Measurements from ENCODE around the gene SSR1. TPM values are rescaled to one million over a fixed set of nuclear protein-coding genes. Genes with fewer than 3 reads are reported as not detected.

The SSR1 gene
- total and polyA plus RNA-seq, 9 of the 15 experiments (the other 6 are each of a cell fraction or from before 2014, with no cell fraction given) = 87.7 to 220 (median 144) TPM

- DNase-seq (ENCODE audit: extremely low read depth in 1 of 4, low spot score in 3 of 4) = peak; percentile 66 to 81 (median 72)
- peak overlapping the region; percentile 39 for H3K4me2 ChIP-seq (ENCODE audit: insufficient read depth, low read length)
- peaks cover 2% of the 10 kb centered on the region for H3K9me1 ChIP-seq (ENCODE audit: control insufficient read depth, insufficient read depth, low read length)
- peak; percentile 75 for ATAC-seq
- peaks cover 74% of the 10 kb centered on the region for H3K79me2 ChIP-seq (ENCODE audit: control insufficient read depth, insufficient read depth, low read length)
- no TSS peak for BruUV-seq (replicated peaks)
- H3K36me3 ChIP-seq (ENCODE audit: control insufficient read depth, insufficient read depth, low read length) = peaks cover 85% of the 10 kb centered on the region
- H4K20me1 ChIP-seq (replicated peaks; ENCODE audit: control insufficient read depth, insufficient read depth, low read length) = 0 out of 2 replicates have a peak, but pooled peaks cover 5% of the 10 kb centered on the region
- ChIA-PET CTCF (ENCODE audit: low intra/inter-chr PET ratio) (interaction anchor here (0.7 kb wide), 1 partner anchor 539 kb away, joined by 3 read pairs; no protein-coding TSS in a partner anchor), POLR2A (interaction anchor here (0.9 to 1.5 kb wide), 4 partner anchors 10 to 560 kb away, joined by 3 to 6 read pairs (median 4); no protein-coding TSS in a partner anchor)
- H3K27me3 ChIP-seq (ENCODE audit: control insufficient read depth in 2 of 2, insufficient read depth in 2 of 2, low read length in 2 of 2) = no peaks in the 10 kb centered on the region
- in situ Hi-C loops (cut with MboI) = loop anchor here (25.0 kb wide), 1 partner anchor 549 kb away; no protein-coding TSS in a partner anchor
- FAIRE-seq = peak; percentile 86
- H3K9me3 ChIP-seq (replicated peaks; ENCODE audit: control insufficient read depth, insufficient read depth, low read depth, low read length) = no peaks in the 10 kb centered on the region
- no peak overlapping the region for H3K4me3 ChIP-seq
- WGBS (ENCODE audit: insufficient coverage, low coverage, missing lambda C conversion rate) = 27% methylated on average over 6 of the region's 8 CpGs
- peaks cover 24 to 25% of the 10 kb centered on the region in 2 experiments for H3K4me1 ChIP-seq (replicated peaks in 1 of 2; ENCODE audit: control insufficient read depth in 2 of 2, insufficient read depth in 2 of 2, low read length in 2 of 2)
- intact Hi-C loops (cut with micrococcal nuclease) = loop anchor here (5.0 to 10.0 kb wide), 2 partner anchors 129 to 222 kb away; partner anchors contain the start of gene RREB1
- H3K9ac ChIP-seq (ENCODE audit: insufficient read depth in 1 of 2, low read depth in 2 of 2, low read length in 2 of 2) = peak overlapping the region; percentile 40 to 78; a peak in 3 of 4 replicates
- H2AFZ ChIP-seq (ENCODE audit: low read depth, low read length) = no peak overlapping the region
- peak overlapping the region; percentile 46 for H3K27ac ChIP-seq (ENCODE audit: extremely low read depth, low read depth, low read length)
- no peak for TF ChIP-seq NR4A1 (CRISPR knock-in tag; IDR thresholded peaks at IDR 0.05)
- TF ChIP-seq NR4A1 (tag; IDR thresholded peaks at IDR 0.05) = no peak
- 0 out of 2 replicates have a peak, but pooled peaks have one; percentile 8 for TF ChIP-seq CREM (IDR thresholded peaks at IDR 0.05; ENCODE audit: low read depth)
- peak in 1 of 2 experiments; percentile 38 for TF ChIP-seq E2F6 (IDR thresholded peaks at IDR 0.05; ENCODE audit: borderline replicate concordance in 1 of 2, extremely low read depth in 1 of 2, insufficient read depth in 1 of 2, insufficient read length in 1 of 2, low read depth in 1 of 2, low read length in 1 of 2, poor library complexity in 1 of 2, severe bottlenecking in 1 of 2)
- peak; percentile 71; the same call in 1 of the 2 replicates for TF ChIP-seq JUN (IDR thresholded peaks at IDR 0.05; ENCODE audit: borderline replicate concordance, low read depth, low read length)
- TF ChIP-seq JUN (CRISPR knock-in tag; IDR thresholded peaks at IDR 0.05; ENCODE audit: borderline replicate concordance) = no peak
- TF ChIP-seq ELF1 (tag; IDR thresholded peaks at IDR 0.05) = 0 out of 2 replicates have a peak, but pooled peaks have one; percentile 23
- 0 out of 2 replicates have a peak, but pooled peaks have one; percentile 56 for TF ChIP-seq SMARCE1 (IDR thresholded peaks at IDR 0.05)
- 0 out of 2 replicates have a peak, but pooled peaks have one; percentile 4 for TF ChIP-seq MYC (IDR thresholded peaks at IDR 0.05; ENCODE audit: low read depth, low read length)
- TF ChIP-seq MYC (CRISPR knock-in tag; IDR thresholded peaks at IDR 0.05; ENCODE audit: borderline replicate concordance, low read depth) = no peak
- TF ChIP-seq PTRF (tag; IDR thresholded peaks at IDR 0.05) = no peak
- TF ChIP-seq KHSRP (IDR thresholded peaks at IDR 0.05) = no peak
- TF ChIP-seq DPF2 (IDR thresholded peaks at IDR 0.05) = peak; percentile 74
- TF ChIP-seq MAZ (CRISPR knock-in tag; conservative IDR thresholded peaks at IDR 0.05 in 1 of 2, IDR thresholded peaks at IDR 0.05 in 1 of 2) = peak in 1 of 2 experiments; percentile 36; a peak in 1 of 4 replicates
- TF ChIP-seq ZNF217 (CRISPR knock-in tag; IDR thresholded peaks at IDR 0.05) = no peak
- TF ChIP-seq ARID1B (IDR thresholded peaks at IDR 0.05) = peak; percentile 60
- no peak for TF ChIP-seq ZNF551 (CRISPR knock-in tag; IDR thresholded peaks at IDR 0.05)
- peak; percentile 82 for TF ChIP-seq ATF3 (IDR thresholded peaks at IDR 0.05)
- no peak for TF ChIP-seq ATF3 (CRISPR knock-in tag; conservative IDR thresholded peaks at IDR 0.05)
- 0 out of 2 replicates have a peak, but pooled peaks have one; percentile 5 for TF ChIP-seq CTBP1 (IDR thresholded peaks at IDR 0.05; ENCODE audit: borderline replicate concordance)
Observed at GRCh38 chr6:7236306-7237209, 76.4 kb downstream of the SSR1 start.
